K562 (cell line): Measurements from ENCODE around the gene FAM171A2. TPM values are rescaled to one million over a fixed set of nuclear protein-coding genes. Genes with fewer than 3 reads are reported as not detected.

ENCODE experiments used
- ATAC-seq: fragments of 200-7000 bp; cut with Tn5 transposase; 3 replicates; pipeline ENCODE4 v1.9.1; 2020; ENCODE audit warnings: moderate library complexity
- BruUV-seq: library from RNA; stranded (reverse); fragments of 400-500 nt; replicated peaks from 2 replicates; lab custom pipeline; 2021; lab: Mats Ljungman, UMichigan
- CTCF ChIA-PET: fragments of 300-600 bp; formaldehyde crosslinking; extraction: SDS; loops from one replicate; lab custom pipeline; 2021; ENCODE audit warnings: low intra/inter-chr PET ratio; lab: Yijun Ruan, JAX
- POLR2A ChIA-PET: fragments of 300-600, 350-650 bp; sonication (Branson Sonifier 250); formaldehyde crosslinking; extraction: SDS; loops from one replicate; lab custom pipeline; 2021; ENCODE audit warnings: antibody characterized with exemption, inconsistent platforms; lab: Yijun Ruan, JAX
- DNase-seq, 4 experiments: peaks; one replicate each; pipeline versions ENCODE4 v3.0.0 to v3.0.0-alpha.2; 2011 to 2018; ENCODE audit warnings: low spot score in 3 of 4, mixed read lengths in 3 of 4; ENCODE audit errors: extremely low read depth in 1 of 4
- FAIRE-seq: peaks from 2 replicates; lab custom pipeline; 2011; peaks lifted over from hg19 to GRCh38; lab: Jason Lieb, UNC
- H2AFZ ChIP-seq: 2 replicates; pipeline ENCODE4 v1.6.0; 2011; ENCODE audit warnings: low read depth, low read length, control low read depth, inconsistent platforms
- H3K27ac ChIP-seq: fragments of 200-600 bp; 3 replicates; pipeline ENCODE4 v1.8.0; 2011; ENCODE audit warnings: low read depth, mild to moderate bottlenecking, control low read depth, inconsistent platforms, low read length, moderate library complexity, mixed read lengths; ENCODE audit errors: extremely low read depth
- H3K27me3 ChIP-seq, 2 experiments: fragments of 300-600 bp in 1 of 2; 2 replicates in 1 of 2; 3 replicates in 1 of 2; pipeline versions ENCODE4 v1.6.0 to v1.8.0; 2011; ENCODE audit warnings: inconsistent platforms in 2 of 2, low read length in 2 of 2, mild to moderate bottlenecking in 1 of 2, mixed read lengths in 1 of 2, moderate library complexity in 1 of 2; ENCODE audit not compliant: control insufficient read depth in 2 of 2, insufficient read depth in 2 of 2
- H3K36me3 ChIP-seq: fragments of 300-600 bp; 3 replicates; pipeline ENCODE4 v1.8.0; 2011; ENCODE audit warnings: mild to moderate bottlenecking, low read length, inconsistent platforms; ENCODE audit not compliant: control insufficient read depth, insufficient read depth
- H3K4me1 ChIP-seq, 2 experiments: fragments of 200-600 bp in 1 of 2; replicated peaks in 1 of 2; 2 replicates in 1 of 2; 3 replicates in 1 of 2; pipeline versions ENCODE4 v1.5.1 to v1.8.0; 2011; ENCODE audit warnings: inconsistent platforms in 2 of 2, low read length in 2 of 2, mild to moderate bottlenecking in 1 of 2, mixed read lengths in 1 of 2, moderate library complexity in 1 of 2; ENCODE audit not compliant: control insufficient read depth in 2 of 2, insufficient read depth in 2 of 2
- H3K4me2 ChIP-seq: 2 replicates; pipeline ENCODE4 v1.6.1; 2011; ENCODE audit warnings: low read length, control low read depth, inconsistent platforms, mixed read lengths; ENCODE audit not compliant: insufficient read depth
- H3K4me3 ChIP-seq: fragments of 200-600 bp; sonication (generic), shearing (Covaris generic); 2 replicates; pipeline ENCODE4 v1.5.1; 2016; ENCODE audit warnings: control low read depth, inconsistent platforms
- H3K79me2 ChIP-seq: fragments of 200-600 bp; 3 replicates; pipeline ENCODE4 v1.8.0; 2011; ENCODE audit warnings: low read length, inconsistent platforms; ENCODE audit not compliant: control insufficient read depth, insufficient read depth
- H3K9ac ChIP-seq, 2 experiments: 2 replicates each; pipeline versions ENCODE4 v1.6.0 to v1.6.1; 2011; ENCODE audit warnings: low read depth in 2 of 2, low read length in 2 of 2, control low read depth in 1 of 2, inconsistent platforms in 1 of 2, mild to moderate bottlenecking in 1 of 2, mixed read lengths in 1 of 2; ENCODE audit not compliant: insufficient read depth in 1 of 2
- H3K9me1 ChIP-seq: one replicate; pipeline ENCODE4 v1.6.0; 2011; ENCODE audit warnings: inconsistent platforms, mild to moderate bottlenecking, low read length, moderate library complexity; ENCODE audit not compliant: control insufficient read depth, insufficient read depth
- H3K9me3 ChIP-seq: replicated peaks from 2 replicates; pipeline ENCODE4 v1.5.1; 2011; ENCODE audit warnings: low read depth, low read length, inconsistent platforms; ENCODE audit not compliant: control insufficient read depth, insufficient read depth
- H4K20me1 ChIP-seq: replicated peaks from 2 replicates; pipeline ENCODE4 v1.6.1; 2011; ENCODE audit warnings: low read length, inconsistent platforms, mixed read lengths; ENCODE audit not compliant: control insufficient read depth, insufficient read depth
- ARID2 ChIP-seq: fragments of 450-650 bp; IDR thresholded peaks from 2 replicates; pipeline ENCODE4 v1.6.1; 2017; ENCODE audit warnings: antibody characterized with exemption, mild to moderate bottlenecking
- CEBPG ChIP-seq, 3 experiments: fragments of 200-800 bp in 1 of 3; sonication (Bioruptor generic) in 1 of 3; sonication (generic) in 1 of 3; formaldehyde crosslinking in 1 of 3; IDR thresholded peaks in 2 of 3; conservative IDR thresholded peaks in 1 of 3; 2 replicates each; pipeline versions ENCODE4 v1.6.1 to v1.8.0; 2016 to 2022; ENCODE audit warnings: missing compliant biosample characterization in 2 of 3, missing genetic modification characterization in 2 of 3, mild to moderate bottlenecking in 1 of 3, missing genetic modification reagents in 1 of 3
- CREB5 ChIP-seq: fragments of 250-450 bp; sonication (Bioruptor Pico); IDR thresholded peaks from 2 replicates; pipeline ENCODE4 v1.5.0; 2020; ENCODE audit warnings: mild to moderate bottlenecking
- CREM ChIP-seq: IDR thresholded peaks from 2 replicates; pipeline ENCODE4 v1.6.1; 2014; ENCODE audit warnings: antibody characterized with exemption, low read depth
- DIDO1 ChIP-seq: fragments of 450-650 bp; IDR thresholded peaks from 2 replicates; pipeline ENCODE4 v1.6.1; 2016; ENCODE audit warnings: low read depth, missing biosample characterization, missing genetic modification characterization
- E2F3 ChIP-seq: fragments of 250-450 bp; sonication (Bioruptor Pico); IDR thresholded peaks from 2 replicates; pipeline ENCODE4 v1.4.0; 2020; ENCODE audit warnings: mild to moderate bottlenecking
- ELF4 ChIP-seq: fragments of 450-650 bp; formaldehyde crosslinking; IDR thresholded peaks from 2 replicates; pipeline ENCODE4 v1.4.0; 2022; ENCODE audit warnings: missing genetic modification characterization
- ESRRB ChIP-seq: fragments of 250-450 bp; sonication (Bioruptor Pico); IDR thresholded peaks from 2 replicates; pipeline ENCODE4 v1.5.0; 2020; ENCODE audit warnings: mild to moderate bottlenecking, moderate library complexity, borderline replicate concordance
- FOS ChIP-seq: IDR thresholded peaks from 3 replicates; pipeline ENCODE4 v1.6.1; 2011; ENCODE audit not compliant: insufficient read length; ENCODE audit errors: extremely low read depth
- KLF10 ChIP-seq: fragments of 250-450 bp; sonication (Bioruptor Pico); IDR thresholded peaks from 2 replicates; pipeline ENCODE4 v1.6.1; 2021; ENCODE audit warnings: matching md5 sums
- PHF8 ChIP-seq: fragments of 200-600 bp; sonication (generic); IDR thresholded peaks from 2 replicates; pipeline ENCODE4 v1.6.1; 2012; ENCODE audit warnings: mixed run types, mild to moderate bottlenecking, inconsistent platforms, low read length, moderate library complexity, borderline replicate concordance
- SMAD4 ChIP-seq: fragments of 250-450 bp; sonication (Bioruptor Pico); conservative IDR thresholded peaks from 2 replicates; pipeline ENCODE4 v1.8.0; 2021; ENCODE audit warnings: inconsistent platforms, mild to moderate bottlenecking, moderate library complexity
- SMARCB1 ChIP-seq: IDR thresholded peaks from 2 replicates; pipeline ENCODE4 v1.6.1; 2011; ENCODE audit warnings: improper control_type of control experiment, low read depth; ENCODE audit not compliant: insufficient read length
- TEAD1 ChIP-seq, 2 experiments: fragments of 450-650 bp in 1 of 2; sonication (generic) in 1 of 2; formaldehyde crosslinking; IDR thresholded peaks; 2 replicates each; pipeline versions ENCODE4 v1.4.0 to v1.8.0; 2020 to 2022; ENCODE audit warnings: mild to moderate bottlenecking in 2 of 2, missing genetic modification reagents in 1 of 2
- ZC3H8 ChIP-seq: fragments of 450-650 bp; IDR thresholded peaks from 2 replicates; pipeline ENCODE4 v1.6.1; 2017
- ZNF280A ChIP-seq: fragments of 450-650 bp; IDR thresholded peaks from 2 replicates; pipeline ENCODE4 v1.6.1; 2018; ENCODE audit warnings: mild to moderate bottlenecking, low read depth; ENCODE audit not compliant: partially characterized antibody
- ZNF324 ChIP-seq: fragments of 250-450 bp; sonication (Bioruptor Pico); IDR thresholded peaks from 2 replicates; pipeline ENCODE4 v1.4.0; 2020; ENCODE audit warnings: mild to moderate bottlenecking
- ZNF551 ChIP-seq: fragments of 250-450 bp; sonication (Bioruptor Pico); IDR thresholded peaks from 2 replicates; pipeline ENCODE4 v1.5.0; 2021; ENCODE audit warnings: mild to moderate bottlenecking, moderate library complexity
- ZZZ3 ChIP-seq: fragments of 450-650 bp; IDR thresholded peaks from 2 replicates; pipeline ENCODE4 v1.6.1; 2016; ENCODE audit warnings: antibody characterized with exemption, mild to moderate bottlenecking, moderate library complexity
- WGBS: fragments of 100-300 bp; shearing (Covaris generic); methylation state at CpG from one replicate; pipeline ENCODE4 v1.1.6; 2016; ENCODE audit warnings: low coverage, mixed read lengths; ENCODE audit not compliant: insufficient coverage; ENCODE audit errors: missing lambda C conversion rate; 5-methylcytosine and 5-hydroxymethylcytosine counted together
- in situ Hi-C: fragments of 300-500 bp; cut with MboI; formaldehyde crosslinking; loops from 4 replicates; pipeline ENCODE4 v1.15.0; 2018; ENCODE audit warnings: inconsistent platforms, mixed read lengths
- intact Hi-C: fragments of 100-400 bp; cut with micrococcal nuclease; formaldehyde crosslinking; loops from 2 replicates; pipeline ENCODE4 v1.14.2; 2022
- polyA plus RNA-seq, 8 experiments: library from polyadenylated mRNA; depleted of rRNA in 4 of 8; stranded (reverse) in 5 of 8; unstranded in 3 of 8; fragments of >200 nt; fragmentation: Nextera tagmentation in 2 of 8; fragmentation: Illumina TruSeq in 1 of 8; extraction: Ambion mirVana in 2 of 8; extraction: Trizol in 1 of 8; gene quantifications; 2 replicates each; pipeline versions ENCODE4 v1.2.1 to v1.2.3, GENCODE V29; 2011 to 2014; ENCODE audit warnings: inconsistent platforms in 1 of 8, missing spikeins in 1 of 8
- total RNA-seq, 7 experiments: library from RNA; depleted of rRNA in 6 of 7; stranded (reverse); fragments of >200 nt in 6 of 7; fragmentation: Illumina TruSeq in 2 of 7; extraction: Trizol in 2 of 7; gene quantifications; 2 replicates each; pipeline versions ENCODE4 v1.2.1 to v1.2.3, GENCODE V29; 2011 to 2021; ENCODE audit warnings: low replicate concordance in 1 of 7

FAM171A2 gene
- total and polyA plus RNA-seq, 9 of the 15 experiments (the other 6 are each of a cell fraction or from before 2014, with no cell fraction given) = 0.10 to 10.2 (median 2.0) TPM; not detected in 1

- 6% methylated on average over 6 of the region's 6 CpGs for WGBS
- H3K79me2 ChIP-seq = peaks cover 7% of the 10 kb centered on the region; the same call in 2 of the 3 replicates
- no peaks in the 10 kb centered on the region for H3K9me3 ChIP-seq
- BruUV-seq = no TSS peak
- peaks cover 38 to 56% of the 10 kb centered on the region in 2 experiments for H3K4me1 ChIP-seq
- H3K4me3 ChIP-seq = no peak overlapping the region; the same call in 1 of the 2 replicates
- ATAC-seq (peak; percentile 60), FAIRE-seq (peak; percentile 83), DNase-seq (peak in 2 of 4 experiments; percentile 74 to 89)
- intact Hi-C loops = loop anchor here (5.0 kb wide), 1 partner anchor 113 kb away; the partner anchor contains the start of gene GPATCH8
- no peaks in the 10 kb centered on the region for H3K36me3 ChIP-seq
- ChIA-PET POLR2A (interaction anchor here (0.6 to 1.4 kb wide), 7 partner anchors 14 to 266 kb away, joined by 3 to 6 read pairs (median 3); partner anchors contain the start of gene FAM171A2), CTCF (no interaction called here)
- peak overlapping the region; percentile 89 for H2AFZ ChIP-seq
- peak overlapping the region; percentile 79 for H3K27ac ChIP-seq
- no peaks in the 10 kb centered on the region for H3K9me1 ChIP-seq
- peak overlapping the region in 1 of 2 experiments; percentile 39; a peak in 2 of 4 replicates for H3K9ac ChIP-seq
- H4K20me1 ChIP-seq = no peaks in the 10 kb centered on the region
- peak overlapping the region; percentile 63 for H3K4me2 ChIP-seq
- in situ Hi-C loops = no loop called here
- no peaks in the 10 kb centered on the region for H3K27me3 ChIP-seq
- TF ChIP-seq ZNF324 (CRISPR knock-in tag) (no peak), ARID2 (no peak), ZNF280A (no peak), ZNF551 (no peak), ZZZ3 (no peak), SMARCB1 (no peak), ELF4 (CRISPR knock-in tag) (peak; percentile 33; the same call in 1 of the 2 replicates), ZC3H8 (no peak), ESRRB (no peak), CREB5 (CRISPR knock-in tag) (no peak), KLF10 (CRISPR knock-in tag) (no peak), CEBPG (CRISPR knock-in tag; IDR thresholded peaks at IDR 0.05) (no peak), CEBPG (tag; conservative IDR thresholded peaks at IDR 0.05 in 1 of 2, IDR thresholded peaks at IDR 0.05 in 1 of 2) (no peak), TEAD1 (CRISPR knock-in tag; IDR thresholded peaks at IDR 0.05) (0 out of 4 replicates have a peak, but pooled peaks of 1 of the 2 experiments have one; percentile 56), FOS (no peak), SMAD4 (no peak; the same call in 1 of the 2 replicates), DIDO1 (tag) (no peak), E2F3 (no peak), CREM (peak; percentile 70), PHF8 (no peak; the same call in 1 of the 2 replicates)
These were observed 26.1 kb upstream of the FAM171A2 start for GRCh38 chr17:44389723-44390202.
